Activated CD8-positive, alpha-beta memory T cell treated with anti-CD3 and anti-CD28 coated beads, Interleukin-2, amount 50 U/mL, for 48 hours (primary cell): Measurements from ENCODE around the gene TFF2.

Source experiments
- DNase-seq: peaks from one replicate; pipeline ENCODE4 v3.0.0-alpha.2; 2020

Gene TFF2

GRCh38 chr21:42364304-42364865 is 13.6 kb upstream of the TFF2 start:
- no peak for DNase-seq

GRCh38 chr21:42363312-42363711 is 12.5 kb upstream of the TFF2 start:
- no peak for DNase-seq

- DNase-seq: no peak
Measured at GRCh38 chr21:42362700-42363099, 11.9 kb upstream of the TFF2 start.

GRCh38 chr21:42362198-42362597 is 11.4 kb upstream of the TFF2 start:
- DNase-seq: no peak

GRCh38 chr21:42361286-42361685 is 10.5 kb upstream of the TFF2 start:
- no peak for DNase-seq

- DNase-seq: no peak
Measured at GRCh38 chr21:42360317-42360716, 9.5 kb upstream of the TFF2 start.

GRCh38 chr21:42358937-42359336 is 8.1 kb upstream of the TFF2 start:
- DNase-seq: no peak

GRCh38 chr21:42358261-42358660 is 7.5 kb upstream of the TFF2 start:
- DNase-seq: no peak

GRCh38 chr21:42357307-42357706 is 6.5 kb upstream of the TFF2 start:
- no peak for DNase-seq

GRCh38 chr21:42356650-42357049 is 5.9 kb upstream of the TFF2 start:
- DNase-seq: no peak

GRCh38 chr21:42356046-42356445 is 5.3 kb upstream of the TFF2 start:
- DNase-seq: no peak

GRCh38 chr21:42353623-42354022 is 2.8 kb upstream of the TFF2 start:
- DNase-seq: no peak

GRCh38 chr21:42352441-42353095 is 1.8 kb upstream of the TFF2 start:
- DNase-seq: peak; percentile 40

GRCh38 chr21:42351626-42352440 is 1.0 kb upstream of the TFF2 start:
- DNase-seq: peak; percentile 25

GRCh38 chr21:42350318-42350910 is 380 bp downstream of the TFF2 start:
- peak; percentile 38 for DNase-seq

GRCh38 chr21:42349420-42350317 is 1.1 kb downstream of the TFF2 start:
- DNase-seq: peak; percentile 26

- DNase-seq: no peak
Measured at GRCh38 chr21:42348762-42349161, 2.0 kb downstream of the TFF2 start.

- DNase-seq: peak; percentile 39
Measured at GRCh38 chr21:42347601-42348327, 3.0 kb downstream of the TFF2 start.

GRCh38 chr21:42346866-42347600 is 3.8 kb downstream of the TFF2 start:
- peak; percentile 34 for DNase-seq

GRCh38 chr21:42346441-42346840 is 4.4 kb downstream of the TFF2 start:
- DNase-seq: no peak

GRCh38 chr21:42344631-42345030 is 6.2 kb downstream of the TFF2 start:
- DNase-seq: no peak
